ENCODE data around the gene PBXIP1. TPM values are rescaled to one million over a fixed set of nuclear protein-coding genes. Genes with fewer than 3 reads are reported as not detected.

The PBXIP1 gene
- total and polyA plus RNA-seq, 10 of the 15 experiments (the other 5 are each of a cell fraction or from before 2014, with no cell fraction given) = 0.63 to 25.6 (median 15.4) TPM

DNA sequence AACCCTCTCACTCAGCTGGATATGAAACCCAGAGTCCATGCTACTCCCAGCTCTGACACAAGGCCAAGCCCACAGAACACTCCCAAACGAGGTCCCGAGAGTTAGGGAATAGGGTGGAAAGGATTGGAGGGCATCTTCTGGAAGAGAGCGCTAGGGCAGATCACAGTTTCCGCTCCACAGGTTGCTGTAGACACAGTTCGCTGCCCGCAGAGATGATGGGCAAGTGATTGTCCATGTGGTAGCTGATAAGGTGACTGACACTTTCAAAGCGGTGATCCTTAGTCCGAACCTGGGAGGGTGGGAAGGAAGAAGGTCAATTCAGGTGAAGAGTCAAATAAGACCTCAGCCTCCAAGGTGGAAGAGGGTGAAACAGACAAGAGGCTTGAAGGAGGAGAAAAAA, 7.7 kb upstream of the PBXIP1 start (continued):
- TF ChIP-seq, protein P1, sequence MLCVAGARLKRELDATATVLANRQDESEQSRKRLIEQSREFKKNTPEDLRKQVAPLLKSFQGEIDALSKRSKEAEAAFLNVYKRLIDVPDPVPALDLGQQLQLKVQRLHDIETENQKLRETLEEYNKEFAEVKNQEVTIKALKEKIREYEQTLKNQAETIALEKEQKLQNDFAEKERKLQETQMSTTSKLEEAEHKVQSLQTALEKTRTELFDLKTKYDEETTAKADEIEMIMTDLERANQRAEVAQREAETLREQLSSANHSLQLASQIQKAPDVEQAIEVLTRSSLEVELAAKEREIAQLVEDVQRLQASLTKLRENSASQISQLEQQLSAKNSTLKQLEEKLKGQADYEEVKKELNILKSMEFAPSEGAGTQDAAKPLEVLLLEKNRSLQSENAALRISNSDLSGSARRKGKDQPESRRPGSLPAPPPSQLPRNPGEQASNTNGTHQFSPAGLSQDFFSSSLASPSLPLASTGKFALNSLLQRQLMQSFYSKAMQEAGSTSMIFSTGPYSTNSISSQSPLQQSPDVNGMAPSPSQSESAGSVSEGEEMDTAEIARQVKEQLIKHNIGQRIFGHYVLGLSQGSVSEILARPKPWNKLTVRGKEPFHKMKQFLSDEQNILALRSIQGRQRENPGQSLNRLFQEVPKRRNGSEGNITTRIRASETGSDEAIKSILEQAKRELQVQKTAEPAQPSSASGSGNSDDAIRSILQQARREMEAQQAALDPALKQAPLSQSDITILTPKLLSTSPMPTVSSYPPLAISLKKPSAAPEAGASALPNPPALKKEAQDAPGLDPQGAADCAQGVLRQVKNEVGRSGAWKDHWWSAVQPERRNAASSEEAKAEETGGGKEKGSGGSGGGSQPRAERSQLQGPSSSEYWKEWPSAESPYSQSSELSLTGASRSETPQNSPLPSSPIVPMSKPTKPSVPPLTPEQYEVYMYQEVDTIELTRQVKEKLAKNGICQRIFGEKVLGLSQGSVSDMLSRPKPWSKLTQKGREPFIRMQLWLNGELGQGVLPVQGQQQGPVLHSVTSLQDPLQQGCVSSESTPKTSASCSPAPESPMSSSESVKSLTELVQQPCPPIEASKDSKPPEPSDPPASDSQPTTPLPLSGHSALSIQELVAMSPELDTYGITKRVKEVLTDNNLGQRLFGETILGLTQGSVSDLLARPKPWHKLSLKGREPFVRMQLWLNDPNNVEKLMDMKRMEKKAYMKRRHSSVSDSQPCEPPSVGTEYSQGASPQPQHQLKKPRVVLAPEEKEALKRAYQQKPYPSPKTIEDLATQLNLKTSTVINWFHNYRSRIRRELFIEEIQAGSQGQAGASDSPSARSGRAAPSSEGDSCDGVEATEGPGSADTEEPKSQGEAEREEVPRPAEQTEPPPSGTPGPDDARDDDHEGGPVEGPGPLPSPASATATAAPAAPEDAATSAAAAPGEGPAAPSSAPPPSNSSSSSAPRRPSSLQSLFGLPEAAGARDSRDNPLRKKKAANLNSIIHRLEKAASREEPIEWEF (IDR thresholded peaks at IDR 0.05; ENCODE audit: insufficient replicate concordance, low read depth, low read length) = no peak
- TF ChIP-seq POLR2AphosphoS2 (IDR thresholded peaks at IDR 0.05; ENCODE audit: low read depth, low read length) = no peak
- TF ChIP-seq, protein P2, sequence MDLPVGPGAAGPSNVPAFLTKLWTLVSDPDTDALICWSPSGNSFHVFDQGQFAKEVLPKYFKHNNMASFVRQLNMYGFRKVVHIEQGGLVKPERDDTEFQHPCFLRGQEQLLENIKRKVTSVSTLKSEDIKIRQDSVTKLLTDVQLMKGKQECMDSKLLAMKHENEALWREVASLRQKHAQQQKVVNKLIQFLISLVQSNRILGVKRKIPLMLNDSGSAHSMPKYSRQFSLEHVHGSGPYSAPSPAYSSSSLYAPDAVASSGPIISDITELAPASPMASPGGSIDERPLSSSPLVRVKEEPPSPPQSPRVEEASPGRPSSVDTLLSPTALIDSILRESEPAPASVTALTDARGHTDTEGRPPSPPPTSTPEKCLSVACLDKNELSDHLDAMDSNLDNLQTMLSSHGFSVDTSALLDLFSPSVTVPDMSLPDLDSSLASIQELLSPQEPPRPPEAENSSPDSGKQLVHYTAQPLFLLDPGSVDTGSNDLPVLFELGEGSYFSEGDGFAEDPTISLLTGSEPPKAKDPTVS (IDR thresholded peaks at IDR 0.05; ENCODE audit: low read depth, low read length) = no peak
- TF ChIP-seq, protein P3, sequence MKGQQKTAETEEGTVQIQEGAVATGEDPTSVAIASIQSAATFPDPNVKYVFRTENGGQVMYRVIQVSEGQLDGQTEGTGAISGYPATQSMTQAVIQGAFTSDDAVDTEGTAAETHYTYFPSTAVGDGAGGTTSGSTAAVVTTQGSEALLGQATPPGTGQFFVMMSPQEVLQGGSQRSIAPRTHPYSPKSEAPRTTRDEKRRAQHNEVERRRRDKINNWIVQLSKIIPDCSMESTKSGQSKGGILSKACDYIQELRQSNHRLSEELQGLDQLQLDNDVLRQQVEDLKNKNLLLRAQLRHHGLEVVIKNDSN (IDR thresholded peaks at IDR 0.05; ENCODE audit: borderline replicate concordance, extremely low read length, insufficient read depth, low read depth, low read length) = no peak
- TF ChIP-seq POU2F2 (IDR thresholded peaks at IDR 0.05; ENCODE audit: borderline replicate concordance, low read depth, low read length) = no peak
- TF ChIP-seq RBBP5 (conservative IDR thresholded peaks at IDR 0.05) = no peak
- TF ChIP-seq, protein P4, sequence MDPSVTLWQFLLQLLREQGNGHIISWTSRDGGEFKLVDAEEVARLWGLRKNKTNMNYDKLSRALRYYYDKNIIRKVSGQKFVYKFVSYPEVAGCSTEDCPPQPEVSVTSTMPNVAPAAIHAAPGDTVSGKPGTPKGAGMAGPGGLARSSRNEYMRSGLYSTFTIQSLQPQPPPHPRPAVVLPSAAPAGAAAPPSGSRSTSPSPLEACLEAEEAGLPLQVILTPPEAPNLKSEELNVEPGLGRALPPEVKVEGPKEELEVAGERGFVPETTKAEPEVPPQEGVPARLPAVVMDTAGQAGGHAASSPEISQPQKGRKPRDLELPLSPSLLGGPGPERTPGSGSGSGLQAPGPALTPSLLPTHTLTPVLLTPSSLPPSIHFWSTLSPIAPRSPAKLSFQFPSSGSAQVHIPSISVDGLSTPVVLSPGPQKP (IDR thresholded peaks at IDR 0.05; ENCODE audit: low read depth, low read length) = no peak
